Renal cortex interstitium (tissue), 11 donors: Measurements from ENCODE around the gene C19orf73. TPM values are rescaled to one million over a fixed set of nuclear protein-coding genes. Genes with fewer than 3 reads are reported as not detected.

Source experiments
- DNase-seq, 11 donors: peaks; one replicate each; pipeline ENCODE4 v3.0.0-alpha.2; 2013; ENCODE audit warnings: low read depth in 9 of 11, low spot score in 4 of 11; ENCODE audit errors: extremely low read depth in 1 of 11
- polyA plus RNA-seq, 3 donors: library from polyadenylated mRNA; unstranded; fragments of 120-200 nt; gene quantifications; one replicate each; pipeline ENCODE4 v1.2.1, GENCODE V29; 2013; ENCODE audit not compliant: insufficient read length in 3 of 3

Gene C19orf73
- polyA plus RNA-seq, 3 donors, result 0.62 to 0.99 (median 0.97) TPM

DNA sequence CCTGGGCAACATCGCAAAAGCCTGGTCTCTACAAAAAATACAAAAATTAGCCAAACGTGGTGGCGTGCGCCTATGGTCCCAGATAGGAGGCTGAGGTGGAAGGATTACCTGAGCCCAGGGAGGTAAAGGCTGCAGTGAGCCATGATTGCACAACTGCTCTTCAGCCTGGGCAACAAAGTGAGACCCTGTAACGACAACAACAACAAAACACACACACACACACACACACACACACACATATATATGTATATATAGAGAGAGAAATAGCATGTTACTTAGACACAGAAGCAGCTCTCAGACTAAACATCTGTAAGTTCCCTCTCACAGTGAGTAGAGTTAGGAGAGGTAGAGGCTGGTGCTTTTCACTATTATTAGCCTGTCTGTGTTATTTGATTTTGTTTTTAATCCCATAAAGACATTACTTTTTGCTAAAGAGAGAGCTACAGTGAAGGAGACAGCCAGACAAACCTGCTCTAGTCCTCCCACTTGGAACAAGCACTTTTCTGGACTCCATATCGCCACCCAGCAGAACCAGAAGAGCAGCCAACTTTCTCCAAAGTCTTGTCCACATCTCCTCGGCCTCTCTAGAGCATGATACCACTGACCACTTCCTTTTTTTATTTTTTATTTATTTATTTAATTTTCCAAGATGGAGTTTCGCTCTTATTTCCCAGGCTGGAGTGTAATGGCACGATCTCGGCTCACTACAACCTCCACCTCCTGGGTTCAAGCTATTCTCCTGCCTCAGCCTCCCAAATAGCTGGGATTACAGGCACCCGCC is 7.5 kb downstream of the C19orf73 start:
- DNase-seq, result no peak

GRCh38 chr19:49110567-49110966 is 8.4 kb downstream of the C19orf73 start:
- DNase-seq, result no peak

- no peak for DNase-seq
Measured at GRCh38 chr19:49109569-49110233, 9.2 kb downstream of the C19orf73 start.

GRCh38 chr19:49109051-49109450 is 9.9 kb downstream of the C19orf73 start:
- no peak for DNase-seq

DNA sequence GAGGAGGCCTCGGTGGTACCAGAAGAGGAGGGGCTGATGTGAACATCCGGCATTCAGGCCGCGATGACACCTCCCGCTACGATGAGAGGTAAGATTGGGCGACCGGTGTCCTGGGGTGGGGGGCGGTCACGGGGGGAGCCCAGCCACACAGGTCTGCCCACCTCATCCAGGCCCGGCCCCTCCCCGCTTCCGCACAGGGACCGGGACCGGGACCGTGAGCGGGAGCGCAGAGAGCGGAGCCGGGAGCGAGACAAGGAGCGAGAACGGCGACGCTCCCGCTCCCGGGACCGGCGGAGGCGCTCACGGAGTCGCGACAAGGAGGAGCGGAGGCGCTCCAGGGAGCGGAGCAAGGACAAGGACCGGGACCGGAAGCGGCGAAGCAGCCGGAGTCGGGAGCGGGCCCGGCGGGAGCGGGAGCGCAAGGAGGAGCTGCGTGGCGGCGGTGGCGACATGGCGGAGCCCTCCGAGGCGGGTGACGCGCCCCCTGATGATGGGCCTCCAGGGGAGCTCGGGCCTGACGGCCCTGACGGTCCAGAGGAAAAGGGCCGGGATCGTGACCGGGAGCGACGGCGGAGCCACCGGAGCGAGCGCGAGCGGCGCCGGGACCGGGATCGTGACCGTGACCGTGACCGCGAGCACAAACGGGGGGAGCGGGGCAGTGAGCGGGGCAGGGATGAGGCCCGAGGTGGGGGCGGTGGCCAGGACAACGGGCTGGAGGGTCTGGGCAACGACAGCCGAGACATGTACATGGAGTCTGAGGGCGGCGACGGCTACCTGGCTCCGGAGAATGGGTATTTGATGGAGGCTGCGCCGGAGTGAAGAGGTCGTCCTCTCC is 11.1 kb downstream of the C19orf73 start:
- no peak for DNase-seq

GRCh38 chr19:49106648-49107135 is 12.3 kb downstream of the C19orf73 start:
- peak in 1 of 11 donors; percentile 38 for DNase-seq

DNA sequence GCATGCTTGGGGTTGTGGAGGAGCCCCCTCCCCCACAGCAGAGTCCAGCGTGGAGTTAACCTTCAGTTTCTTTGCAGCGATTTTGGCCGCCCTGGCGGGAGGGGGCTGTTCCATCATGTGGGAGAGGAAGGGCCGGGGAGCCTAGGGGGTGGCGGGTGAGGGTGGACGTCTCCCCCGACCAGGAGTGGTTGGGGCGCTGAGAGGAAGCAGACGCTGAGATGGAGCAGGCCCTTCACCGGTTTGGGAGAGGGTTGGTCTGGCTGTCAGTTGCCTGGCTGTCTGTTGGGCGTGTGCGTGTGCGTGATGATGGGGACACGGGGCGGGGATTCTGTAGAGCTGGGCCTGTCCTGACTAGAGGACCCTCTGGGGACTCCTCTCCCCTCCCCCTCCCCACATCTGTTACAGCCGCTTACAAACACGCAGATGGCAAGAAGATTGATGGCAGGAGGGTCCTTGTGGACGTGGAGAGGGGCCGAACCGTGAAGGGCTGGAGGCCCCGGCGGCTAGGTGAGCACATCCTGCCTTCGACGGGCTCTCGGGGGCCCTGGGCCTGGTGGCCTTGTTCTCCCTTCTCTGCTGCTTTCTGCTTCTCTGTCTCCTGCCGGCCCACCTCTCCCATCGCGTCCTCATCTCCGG is 14.6 kb downstream of the C19orf73 start:
- peak in 3 of 11 donors; percentile 43 to 57 (median 48) for DNase-seq

- DNase-seq, result no peak
Measured at GRCh38 chr19:49103331-49104085, 15.4 kb downstream of the C19orf73 start.

- no peak for DNase-seq
Measured at GRCh38 chr19:49102303-49102702, 16.6 kb downstream of the C19orf73 start.

DNA sequence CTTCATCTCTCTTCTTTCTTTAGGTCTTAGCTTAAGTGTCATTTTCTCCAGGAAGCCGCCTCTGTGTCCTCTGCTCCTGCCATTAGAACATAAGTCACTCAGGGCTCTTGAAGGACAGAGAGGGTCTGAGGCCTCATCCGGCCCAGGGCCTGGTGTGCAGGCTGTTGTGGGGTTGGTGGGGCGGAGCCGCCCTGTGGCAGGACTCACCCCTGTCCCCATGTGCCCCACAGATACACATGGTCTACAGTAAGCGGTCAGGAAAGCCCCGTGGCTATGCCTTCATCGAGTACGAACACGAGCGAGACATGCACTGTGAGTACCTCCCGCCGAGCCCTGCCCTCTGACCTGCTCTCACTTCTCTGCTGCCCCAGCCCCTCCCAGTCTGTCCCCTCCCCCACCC is 17.8 kb downstream of the C19orf73 start:
- DNase-seq, result no peak

GRCh38 chr19:49098795-49099194 is 20.1 kb downstream of the C19orf73 start:
- no peak for DNase-seq

DNA sequence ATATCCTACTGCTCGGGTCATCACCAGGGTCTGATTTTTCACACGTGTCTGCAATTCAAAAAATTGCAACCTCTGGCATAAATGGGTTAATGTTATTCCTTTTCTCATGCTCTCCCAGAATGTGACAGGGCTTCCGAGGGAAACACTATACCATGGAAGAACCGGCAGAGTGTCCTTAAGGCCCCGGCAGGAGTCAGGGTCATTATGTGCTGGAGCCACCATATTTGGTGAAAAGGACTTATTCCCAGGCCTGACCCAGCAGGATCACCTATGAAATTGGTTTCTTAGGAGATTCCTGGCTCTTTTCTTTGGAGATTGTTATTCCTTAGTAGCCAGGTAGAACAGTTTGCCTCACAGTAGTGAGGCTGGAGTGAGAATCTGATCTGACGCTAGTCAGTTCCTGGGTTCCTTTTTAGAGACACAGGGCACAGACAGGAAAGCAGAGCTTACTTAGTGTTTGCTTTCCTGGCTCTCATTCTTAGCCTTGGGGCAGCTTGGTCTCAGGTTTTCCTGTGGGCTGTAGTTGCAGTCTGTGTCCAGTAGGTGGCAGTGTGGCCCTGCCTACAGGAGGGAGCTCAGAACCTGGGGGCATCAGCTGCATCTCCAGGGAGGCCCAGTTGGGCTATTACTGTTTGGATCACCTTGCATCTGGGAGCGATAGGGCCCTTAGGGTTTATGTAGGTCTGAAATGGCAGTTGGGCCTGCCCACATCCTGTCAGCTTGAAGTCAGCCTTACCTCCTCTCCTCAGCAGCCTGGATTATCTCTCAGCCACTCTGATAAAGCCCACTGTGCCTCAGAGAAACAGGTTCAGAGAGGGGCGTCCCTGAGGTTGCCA is 21.3 kb downstream of the C19orf73 start:
- peak in 4 of 11 donors; percentile 54 to 65 (median 64) for DNase-seq

GRCh38 chr19:49094505-49095482 is 24.1 kb downstream of the C19orf73 start:
- no peak for DNase-seq

GRCh38 chr19:49092686-49093085 is 26.3 kb downstream of the C19orf73 start:
- no peak for DNase-seq

- DNase-seq, result no peak
Measured at GRCh38 chr19:49091391-49092038, 27.4 kb downstream of the C19orf73 start.

GRCh38 chr19:49086296-49086695 is 32.6 kb downstream of the C19orf73 start:
- DNase-seq, result no peak
